HG02798 (cell line): ENCODE results near the gene SLC22A4.
A peak's percentile ranks its signal among the peaks of the same experiment; 100 is the strongest.

ENCODE experiments used
- ATAC-seq: cut with Tn5 transposase; IDR thresholded peaks from one replicate; pipeline ENCODE4 v1.9.1; 2021; ENCODE audit warnings: mild to moderate bottlenecking; ENCODE audit not compliant: unreplicated experiment, poor library complexity

The SLC22A4 gene

DNA sequence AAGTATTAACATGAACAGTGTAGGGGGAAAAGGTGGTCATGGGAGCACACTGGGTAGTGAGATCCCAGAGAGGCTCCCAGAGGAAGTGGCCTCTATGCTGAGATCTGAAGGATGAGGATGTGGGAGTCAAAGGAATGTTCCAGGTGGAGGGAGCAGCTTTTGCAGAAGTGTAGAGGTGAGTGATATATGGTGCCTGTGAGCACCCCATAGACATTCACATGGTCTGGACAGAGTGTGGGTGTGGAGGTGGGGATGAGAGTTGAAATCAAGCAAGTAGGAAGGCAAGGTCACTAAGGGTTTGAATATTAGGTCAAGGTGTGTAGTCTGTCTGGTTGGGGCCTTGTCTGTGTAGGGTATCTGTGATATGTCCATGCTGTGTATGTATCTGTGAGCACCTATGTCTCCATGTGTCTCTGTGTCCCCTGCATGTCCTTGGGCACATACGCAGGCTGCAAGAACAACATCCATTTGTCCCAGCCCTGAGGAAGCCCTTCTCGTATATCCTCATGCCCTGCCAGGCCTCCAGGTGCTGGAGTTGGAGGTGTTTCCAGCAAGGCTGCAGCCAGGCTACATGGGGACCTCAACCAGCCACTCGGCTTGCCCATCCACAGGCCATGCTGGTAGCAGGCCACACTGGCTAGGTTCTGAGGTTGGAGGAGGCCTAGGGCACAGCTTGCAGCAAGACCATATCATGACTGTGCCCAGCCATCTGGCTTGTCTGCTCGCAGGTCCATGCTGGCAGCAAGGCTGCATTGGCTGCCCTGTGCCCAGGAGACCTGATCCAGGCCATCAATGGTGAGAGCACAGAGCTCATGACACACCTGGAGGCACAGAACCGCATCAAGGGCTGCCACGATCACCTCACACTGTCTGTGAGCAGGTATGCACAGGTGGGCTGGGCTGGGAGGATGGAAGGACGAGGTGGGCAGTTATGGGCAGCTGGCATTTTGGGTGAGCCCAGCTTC is 32.0 kb upstream of the SLC22A4 start:
- ATAC-seq = no peak

DNA sequence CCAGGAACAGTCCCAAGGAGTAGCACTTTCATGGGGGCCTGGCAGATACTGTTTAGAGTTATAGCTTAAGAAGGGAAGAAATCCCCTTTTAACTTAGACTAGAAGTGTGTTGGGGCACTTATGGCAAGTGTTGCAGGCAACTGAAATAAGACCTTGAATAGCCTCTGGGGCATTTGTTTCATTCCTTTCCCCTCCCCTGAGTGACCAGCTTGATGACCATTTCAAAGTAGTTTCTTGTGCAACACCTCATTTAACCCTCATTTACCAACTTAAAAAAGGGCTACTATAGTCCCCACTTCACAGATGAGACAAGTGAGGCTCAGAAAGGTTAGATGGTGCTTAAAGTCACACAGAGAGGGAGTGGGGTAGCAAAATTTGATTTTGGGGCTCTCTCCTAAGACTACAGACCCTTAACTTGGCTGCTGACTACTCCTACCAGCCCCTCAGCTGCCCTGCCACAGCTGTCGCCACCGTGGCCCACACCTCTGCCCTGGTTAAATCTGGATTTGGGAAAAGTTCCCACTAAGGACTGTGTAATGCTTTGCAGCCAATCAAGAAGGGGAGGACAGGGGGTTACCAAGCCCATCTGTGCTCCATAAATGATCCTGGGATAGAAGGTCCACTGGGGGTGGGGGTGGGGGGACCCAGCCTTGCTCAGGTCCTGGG is 31.2 kb upstream of the SLC22A4 start:
- no peak for ATAC-seq

GRCh38 chr5:132263548-132264261 is 30.5 kb upstream of the SLC22A4 start:
- no peak for ATAC-seq

- no peak for ATAC-seq
Measured at GRCh38 chr5:132264546-132265335, 29.5 kb upstream of the SLC22A4 start.

- ATAC-seq = no peak
Measured at GRCh38 chr5:132265336-132266030, 28.7 kb upstream of the SLC22A4 start.

DNA sequence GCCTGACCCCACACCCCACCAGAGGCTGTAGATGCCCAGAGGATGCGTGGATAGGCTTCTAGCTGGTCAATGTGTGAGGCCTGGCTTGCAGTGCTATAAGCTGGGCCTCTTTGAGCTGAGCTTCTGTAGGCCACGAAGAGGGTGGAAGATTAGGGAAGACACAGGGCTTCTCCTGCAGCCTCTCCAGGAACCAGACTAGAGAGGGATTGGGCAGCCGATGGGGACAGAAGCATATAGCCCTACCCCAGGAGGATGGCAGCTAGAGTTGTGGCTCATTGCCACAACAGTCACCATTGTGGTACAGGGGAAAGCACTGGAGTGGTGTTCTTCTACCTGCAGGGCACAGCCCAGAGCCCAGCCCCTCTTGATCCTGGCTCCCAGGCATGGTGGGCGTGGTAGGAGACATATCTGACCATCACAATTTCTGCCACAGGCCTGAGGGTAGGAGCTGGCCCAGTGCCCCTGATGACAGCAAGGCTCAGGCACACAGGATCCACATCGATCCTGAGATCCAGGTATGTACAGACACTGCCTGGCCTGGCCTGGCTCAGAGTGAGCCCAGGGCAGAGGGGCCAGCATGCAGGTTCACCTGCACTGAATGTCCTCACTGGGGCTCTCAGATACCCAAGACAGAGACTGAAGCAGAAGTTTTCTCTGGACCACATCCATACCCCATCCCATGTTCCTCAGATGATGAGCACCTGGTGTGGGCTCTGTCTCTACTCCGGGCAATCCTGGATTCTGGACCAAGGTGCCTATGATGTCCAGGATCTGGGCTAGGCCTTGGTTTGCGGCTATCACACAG is 28.0 kb upstream of the SLC22A4 start:
- ATAC-seq = no peak

- ATAC-seq = no peak
Measured at GRCh38 chr5:132266836-132267160, 27.4 kb upstream of the SLC22A4 start.

DNA sequence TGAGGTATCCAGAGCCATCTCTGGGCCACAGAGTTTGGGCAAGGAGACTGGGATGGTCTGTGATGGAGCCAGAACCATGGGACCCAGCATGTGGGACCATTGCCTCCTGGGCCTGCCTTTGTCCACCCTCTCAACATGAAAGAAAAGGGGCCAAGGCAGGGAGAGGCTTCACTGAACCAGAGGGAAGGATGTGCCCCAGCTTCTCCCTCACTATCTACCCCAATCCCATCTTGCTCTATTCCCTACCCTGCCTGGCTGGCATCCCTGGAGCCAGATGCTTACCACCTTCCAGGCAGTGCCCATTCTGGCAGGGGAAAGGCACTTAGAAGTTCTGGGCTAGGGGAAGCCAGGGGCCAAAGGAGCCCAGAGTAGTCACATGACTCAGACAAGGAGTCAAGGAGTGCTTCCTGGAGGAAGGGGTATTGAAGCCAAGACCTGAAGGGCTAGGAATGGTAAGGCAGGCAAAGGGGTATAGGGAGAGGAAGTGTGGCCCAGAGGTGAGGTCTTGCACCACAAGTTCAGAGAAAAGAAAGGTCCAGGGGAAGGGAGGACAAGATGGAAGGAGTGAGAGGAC is 26.9 kb upstream of the SLC22A4 start:
- no peak for ATAC-seq

GRCh38 chr5:132267931-132268768 is 26.0 kb upstream of the SLC22A4 start:
- ATAC-seq = peak; percentile 6

DNA sequence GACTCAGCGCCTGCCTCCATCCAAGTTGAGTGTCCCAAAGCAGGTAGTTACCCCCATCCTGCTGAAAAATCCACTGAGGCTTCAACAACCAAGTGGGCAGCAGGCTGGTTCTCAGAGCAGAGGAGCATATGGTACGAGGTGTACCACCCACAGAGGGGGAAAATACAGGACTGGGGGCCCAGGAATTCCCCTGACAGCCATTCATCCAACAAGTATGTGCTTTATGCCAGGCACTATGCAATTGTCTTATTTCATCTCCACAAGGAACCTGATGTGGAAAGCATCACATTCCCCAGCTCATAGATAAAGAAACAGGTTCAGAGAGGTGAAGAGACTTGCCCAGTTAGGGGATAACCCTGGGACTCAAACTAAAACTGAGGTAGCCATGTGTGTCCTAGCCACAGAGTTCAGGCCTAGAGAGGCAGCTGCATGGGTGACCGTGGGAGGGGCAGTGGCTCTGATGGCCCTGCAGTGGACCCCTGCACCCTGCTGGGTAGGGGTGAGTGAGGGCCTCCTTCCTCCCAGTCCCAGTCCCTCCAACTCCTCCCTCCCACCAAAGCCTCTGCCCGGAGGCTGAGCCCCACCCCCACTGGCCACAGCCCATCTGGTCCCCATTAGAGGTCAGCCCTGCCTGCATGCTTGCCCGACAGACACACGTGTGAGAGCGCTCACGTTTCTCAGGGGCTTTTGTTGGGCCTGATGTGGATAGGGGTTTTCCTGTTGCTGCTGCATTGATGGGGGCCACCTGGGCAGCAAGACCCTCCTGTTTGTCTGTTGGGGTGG is 25.2 kb upstream of the SLC22A4 start:
- peak; percentile 72 for ATAC-seq

GRCh38 chr5:132269635-132270334 is 24.4 kb upstream of the SLC22A4 start:
- ATAC-seq = no peak

DNA sequence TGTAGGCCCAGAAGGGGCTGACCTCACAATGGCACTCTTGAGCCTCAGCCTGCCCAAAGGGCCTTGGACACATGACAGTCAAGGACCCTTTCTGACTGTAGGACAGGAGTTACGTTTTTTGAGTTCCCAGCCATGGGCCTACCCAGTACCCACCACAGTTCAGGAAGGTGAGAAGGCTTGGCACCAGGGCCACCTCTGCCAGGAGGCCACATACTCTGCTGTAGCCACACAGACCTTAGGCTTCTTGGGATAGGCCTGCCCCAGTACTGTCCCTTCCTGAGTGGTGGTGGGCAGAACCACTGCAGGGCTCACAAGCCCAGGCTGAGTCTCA is 23.9 kb upstream of the SLC22A4 start:
- no peak for ATAC-seq

- ATAC-seq = no peak
Measured at GRCh38 chr5:132270706-132271105, 23.5 kb upstream of the SLC22A4 start.

- no peak for ATAC-seq
Measured at GRCh38 chr5:132271251-132272246, 22.6 kb upstream of the SLC22A4 start.
